OCI-LY1 (cell line): ENCODE data around the gene PDZRN3.

Experiments used
- EZH2 ChIP-seq: fragments of 200-600 bp; sonication (generic), shearing (Covaris generic); IDR thresholded peaks from 2 replicates; pipeline ENCODE4 v1.8.0; 2017; ENCODE audit warnings: borderline replicate concordance, mixed run types, mild to moderate bottlenecking, antibody characterized with exemption, low read length, moderate library complexity, mixed read lengths
- TF ChIP-seq, protein P1 (sequence below): fragments of 200-600 bp; sonication (generic), shearing (Covaris generic); IDR thresholded peaks from 2 replicates; pipeline ENCODE4 v1.5.1; 2017; ENCODE audit warnings: mild to moderate bottlenecking, antibody characterized with exemption, low read length, moderate library complexity, mixed read lengths

DNA sequence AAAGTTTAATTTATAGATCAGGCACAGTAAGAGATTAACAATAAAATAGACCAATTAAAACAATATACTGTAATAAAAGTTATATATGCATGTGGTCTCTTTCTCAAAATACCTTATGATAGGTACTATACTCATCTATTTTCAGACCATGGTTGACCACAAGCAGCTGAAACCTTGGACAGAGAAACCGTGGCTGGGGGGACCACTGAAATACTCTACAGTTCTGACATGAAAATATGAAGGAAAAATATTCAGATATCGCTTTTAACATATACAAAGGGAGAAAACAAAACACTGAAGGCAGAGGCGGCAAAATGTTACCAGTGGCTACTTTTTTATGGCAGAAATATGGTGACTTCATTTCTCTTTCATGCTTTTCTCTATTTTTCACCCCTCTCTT is 114.0 kb downstream of the PDZRN3 start:
- TF ChIP-seq, protein P1, sequence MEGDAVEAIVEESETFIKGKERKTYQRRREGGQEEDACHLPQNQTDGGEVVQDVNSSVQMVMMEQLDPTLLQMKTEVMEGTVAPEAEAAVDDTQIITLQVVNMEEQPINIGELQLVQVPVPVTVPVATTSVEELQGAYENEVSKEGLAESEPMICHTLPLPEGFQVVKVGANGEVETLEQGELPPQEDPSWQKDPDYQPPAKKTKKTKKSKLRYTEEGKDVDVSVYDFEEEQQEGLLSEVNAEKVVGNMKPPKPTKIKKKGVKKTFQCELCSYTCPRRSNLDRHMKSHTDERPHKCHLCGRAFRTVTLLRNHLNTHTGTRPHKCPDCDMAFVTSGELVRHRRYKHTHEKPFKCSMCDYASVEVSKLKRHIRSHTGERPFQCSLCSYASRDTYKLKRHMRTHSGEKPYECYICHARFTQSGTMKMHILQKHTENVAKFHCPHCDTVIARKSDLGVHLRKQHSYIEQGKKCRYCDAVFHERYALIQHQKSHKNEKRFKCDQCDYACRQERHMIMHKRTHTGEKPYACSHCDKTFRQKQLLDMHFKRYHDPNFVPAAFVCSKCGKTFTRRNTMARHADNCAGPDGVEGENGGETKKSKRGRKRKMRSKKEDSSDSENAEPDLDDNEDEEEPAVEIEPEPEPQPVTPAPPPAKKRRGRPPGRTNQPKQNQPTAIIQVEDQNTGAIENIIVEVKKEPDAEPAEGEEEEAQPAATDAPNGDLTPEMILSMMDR: no peak
- no peak for TF ChIP-seq EZH2
